Transverse colon (tissue), 4 donors: ENCODE data around the gene PTPRF. TPM values are rescaled to one million over a fixed set of nuclear protein-coding genes. Genes with fewer than 3 reads are reported as not detected.

Source experiments
- DNase-seq: peaks from one replicate; pipeline ENCODE4 v3.0.0-alpha.2; 2019
- H3K27ac ChIP-seq, 4 donors: fragments of 200-600 bp; sonication (generic); 2 replicates each; pipeline ENCODE4 v1.5.1; 2016 to 2018; ENCODE audit warnings: inconsistent platforms in 4 of 4
- H3K27me3 ChIP-seq: fragments of 200-600 bp; sonication (generic); 2 replicates; pipeline ENCODE4 v1.5.1; 2017; ENCODE audit warnings: inconsistent platforms
- H3K36me3 ChIP-seq, 4 donors: fragments of 200-600 bp; sonication (generic); 2 replicates each; pipeline ENCODE4 v1.5.1; 2017 to 2019; ENCODE audit warnings: inconsistent platforms in 4 of 4
- H3K4me1 ChIP-seq, 4 donors: fragments of 200-600 bp; sonication (generic); 2 replicates each; pipeline ENCODE4 v1.5.1; 2017 to 2020; ENCODE audit warnings: inconsistent platforms in 4 of 4
- H3K4me3 ChIP-seq, 4 donors: fragments of 200-600 bp; sonication (generic); 1 replicate in 1 of 4; 2 replicates in 3 of 4; pipeline versions ENCODE4 v1.5.1 to v1.6.1; 2017 to 2019; ENCODE audit warnings: inconsistent platforms in 4 of 4
- H3K9me3 ChIP-seq, 2 donors: fragments of 200-600 bp; sonication (generic); 2 replicates each; pipeline ENCODE4 v1.5.1; 2017 to 2019; ENCODE audit warnings: inconsistent platforms in 2 of 2
- EP300 ChIP-seq: sonication (generic); formaldehyde crosslinking; IDR thresholded peaks from one replicate; pipeline ENCODE4 v1.6.1; 2017; ENCODE audit warnings: antibody characterized with exemption, low read depth
- POLR2A ChIP-seq: fragments of 450-650 bp; IDR thresholded peaks from one replicate; pipeline ENCODE4 v1.6.1; 2016; ENCODE audit warnings: antibody characterized with exemption, mild to moderate bottlenecking, moderate library complexity
- POLR2AphosphoS5 ChIP-seq, 3 donors: sonication (generic); formaldehyde crosslinking; IDR thresholded peaks; one replicate each; pipeline ENCODE4 v1.6.1; 2016; ENCODE audit warnings: antibody characterized with exemption in 3 of 3
- WGBS, 2 donors: methylation state at CpG; one replicate each; pipeline ENCODE4 v1.1.5; 2018; ENCODE audit warnings: low coverage in 1 of 2; 5-methylcytosine and 5-hydroxymethylcytosine counted together
- in situ Hi-C, 4 donors: fragments of 200-750 bp; cut with MboI; loops; one replicate each; pipeline versions ENCODE4 v1.15.0 to v1.15.1; 2017; ENCODE audit warnings: low sequenced_read_pairs in 3 of 4, low pct_ligation_motif_present in 1 of 4, low pct_unique_long_range_greater_than_20kb in 1 of 4
- intact Hi-C: fragments of 100-400 bp; cut with DNase I; formaldehyde crosslinking; loops from one replicate; pipeline ENCODE4 v1.15.1; 2023; ENCODE audit warnings: low total_unique reads
- total RNA-seq, 4 donors: library from RNA; depleted of rRNA; stranded (reverse); fragments of >200 nt; gene quantifications; one replicate each; pipeline ENCODE4 v1.1.0, GENCODE V29; 2016
- TF ChIP-seq, protein P1 (sequence below), 5 experiments: fragments of 200-600 bp in 3 of 5; fragments of 450-650 bp in 2 of 5; sonication (generic) in 3 of 5; IDR thresholded peaks; 1 replicate in 2 of 5; 2 replicates in 3 of 5; pipeline ENCODE4 v1.5.1; 2016 to 2017; ENCODE audit warnings: antibody characterized with exemption in 5 of 5, inconsistent platforms in 3 of 5, mild to moderate bottlenecking in 2 of 5, moderate library complexity in 1 of 5

The PTPRF gene
- total RNA-seq, 4 donors from 2014 or later: 278 to 549 (median 404) TPM

DNA sequence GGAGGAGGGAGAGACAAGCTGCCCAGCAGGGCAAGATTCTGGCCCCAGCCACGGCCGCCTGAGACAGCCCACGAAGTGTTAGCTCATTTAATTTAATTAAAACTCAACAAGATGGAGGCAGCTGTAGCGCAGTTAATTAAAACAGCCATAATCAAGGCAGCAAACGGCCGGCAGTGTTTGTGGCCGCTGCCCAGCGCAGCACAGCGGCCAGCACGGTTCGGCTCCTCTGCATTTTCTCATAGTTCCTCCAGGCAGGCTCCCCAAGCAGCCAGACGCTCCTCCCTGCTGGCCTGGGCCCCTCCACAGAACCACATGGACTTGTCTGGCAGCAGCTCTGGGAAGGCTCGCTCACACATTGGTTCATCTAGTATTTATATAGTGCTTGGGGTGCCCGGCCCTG, 40.0 kb downstream of the PTPRF start:
- no peak for DNase-seq
- no peaks in the 10 kb centered on the region for H3K9me3 ChIP-seq
- TF ChIP-seq POLR2A (no peak), EP300 (no peak), POLR2AphosphoS5 (IDR thresholded peaks at IDR 0.05) (no peak)
- TF ChIP-seq, protein P1, sequence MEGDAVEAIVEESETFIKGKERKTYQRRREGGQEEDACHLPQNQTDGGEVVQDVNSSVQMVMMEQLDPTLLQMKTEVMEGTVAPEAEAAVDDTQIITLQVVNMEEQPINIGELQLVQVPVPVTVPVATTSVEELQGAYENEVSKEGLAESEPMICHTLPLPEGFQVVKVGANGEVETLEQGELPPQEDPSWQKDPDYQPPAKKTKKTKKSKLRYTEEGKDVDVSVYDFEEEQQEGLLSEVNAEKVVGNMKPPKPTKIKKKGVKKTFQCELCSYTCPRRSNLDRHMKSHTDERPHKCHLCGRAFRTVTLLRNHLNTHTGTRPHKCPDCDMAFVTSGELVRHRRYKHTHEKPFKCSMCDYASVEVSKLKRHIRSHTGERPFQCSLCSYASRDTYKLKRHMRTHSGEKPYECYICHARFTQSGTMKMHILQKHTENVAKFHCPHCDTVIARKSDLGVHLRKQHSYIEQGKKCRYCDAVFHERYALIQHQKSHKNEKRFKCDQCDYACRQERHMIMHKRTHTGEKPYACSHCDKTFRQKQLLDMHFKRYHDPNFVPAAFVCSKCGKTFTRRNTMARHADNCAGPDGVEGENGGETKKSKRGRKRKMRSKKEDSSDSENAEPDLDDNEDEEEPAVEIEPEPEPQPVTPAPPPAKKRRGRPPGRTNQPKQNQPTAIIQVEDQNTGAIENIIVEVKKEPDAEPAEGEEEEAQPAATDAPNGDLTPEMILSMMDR (IDR thresholded peaks at IDR 0.05): no peak
- in situ Hi-C loops: no loop called here
- no peaks in the 10 kb centered on the region for H3K27me3 ChIP-seq
- H3K4me3 ChIP-seq: no peak overlapping the region
- intact Hi-C loops: no loop called here
- H3K27ac ChIP-seq: no peak overlapping the region
- 83% methylated on average over 14 of the region's 14 CpGs; no CpG with 5 or more reads in 1 of the 2 donors for WGBS, 2 donors
- H3K36me3 ChIP-seq: peaks cover 0 to 2% (median 0%) of the 10 kb centered on the region in 4 donors
- H3K4me1 ChIP-seq: peaks cover 0 to 6% (median 4%) of the 10 kb centered on the region in 4 donors

DNA sequence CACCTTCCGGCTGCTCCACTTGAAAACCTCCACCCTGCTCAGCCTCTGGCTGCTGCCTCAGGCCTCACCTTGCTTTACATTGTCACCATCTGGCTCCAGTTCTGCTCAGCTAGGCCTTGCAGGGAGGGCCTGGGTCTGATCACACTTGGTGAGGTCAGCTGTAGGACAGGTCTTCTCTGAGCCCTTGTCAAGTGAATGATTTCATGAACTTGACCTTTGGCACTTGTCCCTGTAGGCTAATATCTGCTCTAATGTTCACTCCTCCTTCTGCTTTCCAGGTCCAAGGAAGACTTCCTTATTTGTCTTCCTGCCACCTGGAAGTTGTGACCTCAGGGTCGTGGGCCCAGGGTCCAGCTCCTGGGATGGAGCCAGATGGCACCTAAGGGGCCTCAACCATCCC, 41.4 kb downstream of the PTPRF start:
- in situ Hi-C loops (no loop called here), intact Hi-C loops (no loop called here)
- Histone ChIP-seq H3K36me3 (peaks cover 0 to 6% (median 0%) of the 10 kb centered on the region in 4 donors), H3K4me3 (no peak overlapping the region), H3K9me3 (no peaks in the 10 kb centered on the region), H3K4me1 (no peaks in the 10 kb centered on the region), H3K27me3 (no peaks in the 10 kb centered on the region), H3K27ac (no peak overlapping the region)
- TF ChIP-seq POLR2AphosphoS5 (IDR thresholded peaks at IDR 0.05): no peak
- TF ChIP-seq EP300: no peak
- TF ChIP-seq, protein P1 (IDR thresholded peaks at IDR 0.05): no peak
- no peak for TF ChIP-seq POLR2A
- no peak for DNase-seq
- 53 to 100% methylated on average over 1 to 2 of the region's 2 CpGs for WGBS, 2 donors

DNA sequence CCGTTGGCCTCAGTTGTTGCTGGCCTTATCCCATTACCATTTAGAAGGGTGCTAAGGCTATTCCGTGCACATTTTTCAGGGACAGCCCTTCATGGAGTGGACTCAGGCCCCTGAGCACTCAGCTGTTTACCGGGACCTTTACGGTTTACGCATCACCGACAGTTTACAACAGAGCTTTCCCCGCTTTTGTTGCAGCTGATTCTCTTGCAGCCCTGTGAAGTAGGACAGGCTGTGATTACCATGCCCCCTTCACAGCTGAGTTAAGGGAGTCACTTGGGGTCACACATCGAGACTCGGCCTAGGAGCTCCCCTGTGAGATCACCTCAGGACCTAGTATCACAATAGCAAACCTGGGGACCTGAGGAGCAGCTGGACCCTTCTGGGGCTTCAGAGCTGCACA, 41.9 kb downstream of the PTPRF start:
- H3K36me3 ChIP-seq: peaks cover 0 to 6% (median 0%) of the 10 kb centered on the region in 4 donors
- no peak for DNase-seq
- H3K27me3 ChIP-seq: no peaks in the 10 kb centered on the region
- TF ChIP-seq POLR2AphosphoS5 (IDR thresholded peaks at IDR 0.05) (no peak), POLR2A (no peak), EP300 (no peak)
- TF ChIP-seq, protein P1 (IDR thresholded peaks at IDR 0.05): no peak
- no peak overlapping the region for H3K27ac ChIP-seq
- intact Hi-C loops (no loop called here), in situ Hi-C loops (no loop called here)
- 80% methylated on average over 9 of the region's 9 CpGs; no CpG with 5 or more reads in 1 of the 2 donors for WGBS, 2 donors
- H3K4me3 ChIP-seq: no peak overlapping the region
- no peaks in the 10 kb centered on the region for H3K4me1 ChIP-seq
- no peaks in the 10 kb centered on the region for H3K9me3 ChIP-seq

DNA sequence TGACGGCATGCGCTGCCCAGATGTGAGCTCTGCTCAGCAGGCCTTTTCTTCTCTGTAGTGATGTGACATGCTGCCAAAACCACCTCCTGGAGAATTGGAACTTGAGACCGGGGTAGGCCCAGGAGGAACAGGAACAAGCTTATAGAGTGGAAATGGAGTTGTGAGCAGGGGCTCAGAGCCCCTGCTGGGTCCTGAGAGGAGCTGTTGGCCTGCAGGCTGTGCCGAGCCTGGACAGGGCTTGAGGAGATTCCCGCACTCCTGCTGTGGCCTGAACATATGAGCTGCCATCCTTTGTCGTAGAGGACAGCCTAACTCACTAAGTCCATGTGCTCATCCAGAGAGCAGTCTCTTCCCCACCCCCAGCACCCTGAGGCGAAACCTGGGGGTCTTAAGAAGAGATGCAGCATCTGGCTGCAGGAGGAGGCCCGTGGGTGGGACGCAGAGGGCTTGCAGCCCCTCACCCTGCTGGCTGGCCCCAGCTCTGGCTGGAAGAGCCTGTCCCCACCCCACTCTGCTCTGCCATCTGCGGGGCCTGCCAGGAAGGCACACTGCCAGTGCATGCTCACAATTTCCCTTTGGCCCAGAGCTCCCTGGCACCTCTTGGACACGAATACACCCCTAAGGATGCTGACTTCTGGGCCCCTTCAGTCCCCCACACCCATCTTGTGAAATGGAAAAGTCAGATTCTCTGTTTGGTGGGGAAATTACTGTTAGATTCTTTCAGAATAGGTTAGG, 42.5 kb downstream of the PTPRF start:
- intact Hi-C loops: no loop called here
- in situ Hi-C loops: no loop called here
- H3K4me1 ChIP-seq: no peaks in the 10 kb centered on the region
- no peak for DNase-seq
- H3K36me3 ChIP-seq: peaks cover 0 to 6% (median 0%) of the 10 kb centered on the region in 4 donors
- no peaks in the 10 kb centered on the region for H3K27me3 ChIP-seq
- no peaks in the 10 kb centered on the region for H3K9me3 ChIP-seq
- no peak overlapping the region for H3K4me3 ChIP-seq
- TF ChIP-seq POLR2AphosphoS5 (IDR thresholded peaks at IDR 0.05) (no peak), POLR2A (no peak), EP300 (no peak)
- TF ChIP-seq, protein P1 (IDR thresholded peaks at IDR 0.05): no peak
- H3K27ac ChIP-seq: no peak overlapping the region
- WGBS, 2 donors: 87% methylated on average over 11 of the region's 11 CpGs; no CpG with 5 or more reads in 1 of the 2 donors
